GM23338 (cell line): ENCODE measurements around the gene TXNL1. TPM values are rescaled to one million over a fixed set of nuclear protein-coding genes. Genes with fewer than 3 reads are reported as not detected.

Source experiments
- ATAC-seq: fragments of 200-7000 bp; cut with Tn5 transposase; 3 replicates; pipeline ENCODE4 v1.9.1; 2020
- DNase-seq: peaks from one replicate; pipeline ENCODE4 v3.0.0-alpha.2; 2015; ENCODE audit warnings: low spot score
- H2AFZ ChIP-seq: fragments of 200-600 bp; sonication (generic); 2 replicates; pipeline ENCODE4 v1.8.0; 2016; ENCODE audit warnings: antibody characterized with exemption, mild to moderate bottlenecking, moderate library complexity
- H3F3A ChIP-seq: fragments of 200-600 bp; sonication (generic); replicated peaks from 2 replicates; pipeline ENCODE4 v1.8.0; 2017; ENCODE audit warnings: antibody characterized with exemption, mixed run types, low read depth
- H3K27ac ChIP-seq: fragments of 200-600 bp; sonication (generic); 2 replicates; pipeline ENCODE4 v1.6.1; 2016; ENCODE audit warnings: low read depth
- H3K27me3 ChIP-seq: fragments of 200-600 bp; sonication (generic); 2 replicates; pipeline ENCODE4 v1.8.0; 2016; ENCODE audit warnings: mild to moderate bottlenecking, mixed run types, moderate library complexity; ENCODE audit not compliant: insufficient read depth
- H3K36me3 ChIP-seq: fragments of 200-600 bp; sonication (generic); 2 replicates; pipeline ENCODE4 v1.8.0; 2016; ENCODE audit warnings: mild to moderate bottlenecking; ENCODE audit not compliant: insufficient read depth
- H3K4me1 ChIP-seq: fragments of 200-600 bp; sonication (generic); 2 replicates; pipeline ENCODE4 v1.8.0; 2016; ENCODE audit warnings: mild to moderate bottlenecking, moderate library complexity; ENCODE audit not compliant: insufficient read depth
- H3K4me2 ChIP-seq: fragments of 200-600 bp; sonication (generic); 2 replicates; pipeline ENCODE4 v1.7.1; 2017; ENCODE audit warnings: mixed run types
- H3K4me3 ChIP-seq: fragments of 200-600 bp; sonication (generic); 2 replicates; pipeline ENCODE4 v1.6.1; 2016; ENCODE audit warnings: mixed run types
- H3K79me2 ChIP-seq: fragments of 200-600 bp; sonication (generic); replicated peaks from 2 replicates; pipeline ENCODE4 v1.8.0; 2017; ENCODE audit warnings: mild to moderate bottlenecking; ENCODE audit not compliant: insufficient read depth
- H3K9me2 ChIP-seq: fragments of 200-600 bp; sonication (generic); 2 replicates; pipeline ENCODE4 v1.8.0; 2017; ENCODE audit not compliant: insufficient read depth
- H4K20me1 ChIP-seq: fragments of 200-600 bp; sonication (generic); replicated peaks from 2 replicates; pipeline ENCODE4 v1.8.0; 2017; ENCODE audit warnings: mild to moderate bottlenecking; ENCODE audit not compliant: insufficient read depth
- H3K27ac Mint-ChIP-seq: 2 replicates; pipeline ENCODE4 v1.8.0; 2020; ENCODE audit warnings: inconsistent platforms, mild to moderate bottlenecking, moderate library complexity, mixed read lengths
- H3K27me3 Mint-ChIP-seq: 3 replicates; pipeline ENCODE4 v1.8.0; 2022; ENCODE audit warnings: low read depth, mild to moderate bottlenecking, moderate library complexity, mixed read lengths, inconsistent platforms; ENCODE audit not compliant: insufficient read depth, poor library complexity
- H3K36me3 Mint-ChIP-seq: 3 replicates; pipeline ENCODE4 v1.8.0; 2021; ENCODE audit warnings: low read depth, mild to moderate bottlenecking, inconsistent platforms, moderate library complexity, mixed read lengths
- H3K4me1 Mint-ChIP-seq: 3 replicates; pipeline ENCODE4 v1.8.0; 2020; ENCODE audit warnings: mild to moderate bottlenecking, inconsistent platforms, mixed read lengths
- H3K4me3 Mint-ChIP-seq: 3 replicates; pipeline ENCODE4 v1.8.0; 2021; ENCODE audit warnings: moderate library complexity, mild to moderate bottlenecking, inconsistent platforms, mixed read lengths
- H3K9me3 Mint-ChIP-seq: 3 replicates; pipeline ENCODE4 v1.8.0; 2020; ENCODE audit warnings: moderate library complexity, mild to moderate bottlenecking, inconsistent platforms, mixed read lengths
- ETS1 ChIP-seq: IDR thresholded peaks from 2 replicates; pipeline ENCODE4 v1.6.1; 2016; ENCODE audit warnings: antibody characterized with exemption
- NANOG ChIP-seq: IDR thresholded peaks from 2 replicates; pipeline ENCODE4 v1.6.1; 2016; ENCODE audit warnings: antibody characterized with exemption, borderline replicate concordance
- STAT1 ChIP-seq: IDR thresholded peaks from one replicate; pipeline ENCODE4 v1.6.1; 2016; ENCODE audit warnings: antibody characterized with exemption; ENCODE audit not compliant: unreplicated experiment
- ZNF114 ChIP-seq: fragments of 250-450 bp; sonication (Bioruptor Pico); IDR thresholded peaks from 2 replicates; pipeline ENCODE4 v1.5.0; 2020; ENCODE audit warnings: mild to moderate bottlenecking, moderate library complexity
- ZNF331 ChIP-seq: fragments of 250-450 bp; sonication (Bioruptor Pico); IDR thresholded peaks from 2 replicates; pipeline ENCODE4 v1.5.0; 2020; ENCODE audit warnings: low read depth, mild to moderate bottlenecking, moderate library complexity
- ZNF462 ChIP-seq: fragments of 250-450 bp; sonication (Bioruptor Pico); IDR thresholded peaks from 2 replicates; pipeline ENCODE4 v1.5.0; 2020; ENCODE audit warnings: mild to moderate bottlenecking, moderate library complexity
- polyA plus RNA-seq: library from polyadenylated mRNA; unstranded; fragments of >200 nt; fragmentation: Nextera tagmentation; extraction: Ambion mirVana; gene quantifications from 2 replicates; pipeline ENCODE4 v1.2.1, GENCODE V29; 2016
- total RNA-seq: library from RNA; depleted of rRNA; stranded (reverse); fragments of >200 nt; shearing (Covaris generic); gene quantifications from 2 replicates; pipeline ENCODE4 v1.2.3, GENCODE V29; 2014

TXNL1 gene
- total and polyA plus RNA-seq, 2 experiments from 2014 or later, result 73.6 to 135 TPM

- no peak for TF ChIP-seq ETS1
Measured at GRCh38 chr18:56643381-56643780, 5.0 kb upstream of the TXNL1 start (continued).

- Mint-ChIP-seq H3K27ac (no peak overlapping the region), H3K36me3 (no peaks in the 10 kb centered on the region; the same call in 2 of the 3 replicates), H3K4me3 (no peak overlapping the region), H3K27me3 (peaks cover 7% of the 10 kb centered on the region), H3K4me1 (peaks cover 8% of the 10 kb centered on the region), H3K9me3 (no peaks in the 10 kb centered on the region; the same call in 2 of the 3 replicates)
- no peak overlapping the region for H3K27ac ChIP-seq
- no peaks in the 10 kb centered on the region for H3K27me3 ChIP-seq
- H3K79me2 ChIP-seq, result peaks cover 15% of the 10 kb centered on the region
- no peak overlapping the region for H2AFZ ChIP-seq
- no peak overlapping the region for H3K4me2 ChIP-seq
- no peak for TF ChIP-seq NANOG
- no peak for TF ChIP-seq ZNF331 (CRISPR knock-in tag)
- no peak for TF ChIP-seq ZNF114 (CRISPR knock-in tag)
- no peak for TF ChIP-seq STAT1
- no peak for TF ChIP-seq ZNF462 (CRISPR knock-in tag)
- no peak for DNase-seq
- H3K4me1 ChIP-seq, result peaks cover 7% of the 10 kb centered on the region; the same call in 1 of the 2 replicates
- no peak overlapping the region for H3K4me3 ChIP-seq
- peaks cover 8% of the 10 kb centered on the region; the same call in 1 of the 2 replicates for H4K20me1 ChIP-seq
- no peaks in the 10 kb centered on the region for H3K9me2 ChIP-seq
- H3K36me3 ChIP-seq, result no peaks in the 10 kb centered on the region
- no peak for ATAC-seq
- no peaks in the 10 kb centered on the region for H3F3A ChIP-seq
Measured at GRCh38 chr18:56641714-56642337, 3.4 kb upstream of the TXNL1 start.
